GM21526 (cell line): ENCODE results near the gene PCDHA9.
"Not testable (repeated sequence)": the region's sequence is repeated elsewhere in the genome, so short reads cannot be mapped to it uniquely, and the experiment has no call there.

ENCODE experiments used
- ATAC-seq: cut with Tn5 transposase; IDR thresholded peaks from one replicate; pipeline ENCODE4 v1.9.1; 2021; ENCODE audit warnings: moderate library complexity; ENCODE audit not compliant: unreplicated experiment, low FRiP score

The PCDHA9 gene

GRCh38 chr5:140833993-140834392, 14.2 kb upstream of the PCDHA9 start, which contains the start of gene PCDHA7:
TSS of gene PCDHA7 (plus strand) at chr5:140834269. CDS start at chr5:140834384, 115 bp downstream.
- ATAC-seq, result no peak

GRCh38 chr5:140834439-140835008, 13.7 kb upstream of the PCDHA9 start:
- ATAC-seq, result not testable (repeated sequence)

GRCh38 chr5:140835622-140836510, 12.3 kb upstream of the PCDHA9 start:
- no peak for ATAC-seq

GRCh38 chr5:140840978-140841962, 6.9 kb upstream of the PCDHA9 start, which contains the start of gene PCDHA8:
TSS of gene PCDHA8 (plus strand) at chr5:140841187. CDS start at chr5:140841322, 135 bp downstream.
- no peak for ATAC-seq

- no peak for ATAC-seq
These were observed 5.1 kb upstream of the PCDHA9 start for GRCh38 chr5:140842798-140843733.

GRCh38 chr5:140849831-140850634, 1.9 kb downstream of the PCDHA9 start:
- ATAC-seq, result not testable (repeated sequence)

- no peak for ATAC-seq
These were observed 7.8 kb downstream of the PCDHA9 start, which contains the start of gene PCDHA10 for GRCh38 chr5:140855772-140856674. TSS of gene PCDHA10 (plus strand) at chr5:140855897. CDS start at chr5:140856049, 152 bp downstream.

- no peak for ATAC-seq
These were observed 9.2 kb downstream of the PCDHA9 start for GRCh38 chr5:140857177-140857986.

GRCh38 chr5:140857987-140858240, 9.7 kb downstream of the PCDHA9 start:
- ATAC-seq, result no peak

GRCh38 chr5:140862441-140863295, 14.5 kb downstream of the PCDHA9 start:
- ATAC-seq, result no peak

- no peak for ATAC-seq
These were observed 20.8 kb downstream of the PCDHA9 start, which contains the start of gene PCDHA11 for GRCh38 chr5:140868721-140869554. TSS of gene PCDHA11 (plus strand) at chr5:140868957. CDS start at chr5:140869104, 147 bp downstream.

- ATAC-seq, result no peak
These were observed 21.3 kb downstream of the PCDHA9 start for GRCh38 chr5:140869555-140869886.

- ATAC-seq, result no peak
These were observed 22.3 kb downstream of the PCDHA9 start for GRCh38 chr5:140870221-140871201.
